HepG2 (cell line): ENCODE results near the gene RCE1. TPM values are rescaled to one million over a fixed set of nuclear protein-coding genes. Genes with fewer than 3 reads are reported as not detected.
A peak's percentile ranks its signal among the peaks of the same experiment; 100 is the strongest.

Experiments used
- ATAC-seq: fragments of 200-7000 bp; cut with Tn5 transposase; 3 replicates; pipeline ENCODE4 v1.9.1; 2020; ENCODE audit warnings: mild to moderate bottlenecking, moderate library complexity
- BruUV-seq: library from RNA; stranded (reverse); fragments of 400-500 nt; replicated peaks from 2 replicates; lab custom pipeline; 2021; lab: Mats Ljungman, UMichigan
- CTCF ChIA-PET: fragments of 300-600 bp; formaldehyde crosslinking; extraction: SDS; loops from one replicate; lab custom pipeline; 2021; ENCODE audit warnings: low total read pairs, inconsistent platforms, low intra/inter-chr PET ratio; lab: Yijun Ruan, JAX
- POLR2A ChIA-PET: fragments of 350-600 bp; sonication (Branson Sonifier 250); formaldehyde crosslinking; loops from one replicate; lab custom pipeline; 2020; ENCODE audit warnings: antibody characterized with exemption, inconsistent platforms; lab: Yijun Ruan, JAX
- DNase-seq: peaks from one replicate; pipeline ENCODE4 v3.0.0-alpha.2; 2015; ENCODE audit warnings: low spot score
- FAIRE-seq: peaks from 3 replicates; lab custom pipeline; 2011; peaks lifted over from hg19 to GRCh38; lab: Jason Lieb, UNC
- H2AFZ ChIP-seq: one replicate; pipeline ENCODE4 v1.6.1; 2011; ENCODE audit warnings: low read length, inconsistent platforms
- H3K27ac ChIP-seq: fragments of 300-600 bp; 3 replicates; pipeline ENCODE4 v1.8.0; 2011; ENCODE audit warnings: mixed run types, mild to moderate bottlenecking, mixed read lengths, low read length, inconsistent platforms; ENCODE audit not compliant: insufficient read depth; ENCODE audit errors: extremely low read length
- H3K27me3 ChIP-seq, 2 experiments: fragments of 200-600 bp in 1 of 2; 2 replicates in 1 of 2; 3 replicates in 1 of 2; pipeline versions ENCODE4 v1.6.0 to v1.8.0; 2011; ENCODE audit warnings: low read length in 2 of 2, mild to moderate bottlenecking in 2 of 2, moderate library complexity in 2 of 2, inconsistent platforms in 1 of 2; ENCODE audit not compliant: insufficient read depth in 2 of 2, control insufficient read depth in 1 of 2
- H3K36me3 ChIP-seq, 2 experiments: fragments of 200-600 bp in 1 of 2; replicated peaks in 1 of 2; 2 replicates in 1 of 2; 3 replicates in 1 of 2; pipeline versions ENCODE4 v1.5.1 to v1.8.0; 2011; ENCODE audit warnings: low read length in 2 of 2, inconsistent platforms in 1 of 2; ENCODE audit not compliant: insufficient read depth in 2 of 2, control insufficient read depth in 1 of 2
- H3K4me1 ChIP-seq: 2 replicates; pipeline ENCODE4 v1.5.1; 2012; ENCODE audit warnings: low read length, inconsistent platforms; ENCODE audit not compliant: insufficient read depth
- H3K4me2 ChIP-seq: 2 replicates; pipeline ENCODE4 v1.6.0; 2011; ENCODE audit warnings: low read depth, low read length, inconsistent platforms
- H3K4me3 ChIP-seq, 3 experiments: fragments of 200-600 bp in 1 of 3; sonication (generic), shearing (Covaris generic) in 1 of 3; replicated peaks in 1 of 3; 2 replicates each; pipeline ENCODE4 v1.5.1; 2011 to 2016; ENCODE audit warnings: low read length in 3 of 3, inconsistent platforms in 2 of 3, low read depth in 2 of 3, mild to moderate bottlenecking in 2 of 3, control low read depth in 1 of 3, mixed read lengths in 1 of 3; ENCODE audit not compliant: insufficient read depth in 1 of 3
- H3K79me2 ChIP-seq: one replicate; pipeline ENCODE4 v1.6.1; 2011; ENCODE audit warnings: low read length, inconsistent platforms; ENCODE audit not compliant: insufficient read depth
- H3K9ac ChIP-seq: 2 replicates; pipeline ENCODE4 v1.6.0; 2011; ENCODE audit warnings: mild to moderate bottlenecking, low read depth, low read length, inconsistent platforms; ENCODE audit not compliant: insufficient read depth
- H3K9me3 ChIP-seq: 2 replicates; pipeline ENCODE4 v1.5.1; 2012; ENCODE audit warnings: mild to moderate bottlenecking, low read length
- H4K20me1 ChIP-seq: 2 replicates; pipeline ENCODE4 v1.6.0; 2011; ENCODE audit warnings: inconsistent platforms, mild to moderate bottlenecking, low read length, moderate library complexity; ENCODE audit not compliant: insufficient read depth
- AGO2 ChIP-seq: fragments of 200-400 bp; formaldehyde crosslinking; optimal IDR thresholded peaks from 2 replicates; pipeline ENCODE3; 2017; ENCODE audit warnings: mild to moderate bottlenecking, low read depth, low read length, moderate library complexity
- CHCHD3 ChIP-seq: sonication (generic); formaldehyde crosslinking; IDR thresholded peaks from 2 replicates; pipeline ENCODE4 v1.8.0; 2022; ENCODE audit warnings: mild to moderate bottlenecking, missing genetic modification reagents, moderate library complexity
- DRAP1 ChIP-seq: IDR thresholded peaks from 2 replicates; pipeline ENCODE4 v1.6.1; 2016; ENCODE audit warnings: missing genetic modification reagents, missing compliant biosample characterization
- EHMT2 ChIP-seq: fragments of 200-600 bp; sonication (generic); IDR thresholded peaks from 2 replicates; pipeline ENCODE4 v1.7.0; 2017; ENCODE audit warnings: antibody characterized with exemption, low read depth, low read length, borderline replicate concordance
- JUNB ChIP-seq: sonication (generic); formaldehyde crosslinking; IDR thresholded peaks from 2 replicates; pipeline ENCODE4 v1.8.0; 2022; ENCODE audit warnings: missing genetic modification reagents, mild to moderate bottlenecking, borderline replicate concordance
- LCORL ChIP-seq, 2 experiments: fragments of 450-650 bp in 1 of 2; sonication (generic) in 1 of 2; formaldehyde crosslinking in 1 of 2; IDR thresholded peaks; 2 replicates each; pipeline versions ENCODE4 v1.5.0 to v1.6.1; 2017 to 2020; ENCODE audit warnings: antibody characterized with exemption in 1 of 2, missing genetic modification reagents in 1 of 2
- MLX ChIP-seq: IDR thresholded peaks from 2 replicates; pipeline ENCODE4 v1.6.1; 2016
- MNT ChIP-seq: fragments of 450-650 bp; IDR thresholded peaks from 2 replicates; pipeline ENCODE4 v1.6.1; 2016
- MTERF4 ChIP-seq: sonication (generic); formaldehyde crosslinking; IDR thresholded peaks from 2 replicates; pipeline ENCODE4 v1.8.0; 2023; ENCODE audit warnings: mild to moderate bottlenecking, missing genetic modification reagents
- NR1H2 ChIP-seq: sonication (generic); formaldehyde crosslinking; IDR thresholded peaks from 2 replicates; pipeline ENCODE4 v1.8.1; 2022; ENCODE audit warnings: low read depth, missing genetic modification reagents, borderline replicate concordance
- SIX1 ChIP-seq: sonication (generic); formaldehyde crosslinking; IDR thresholded peaks from 2 replicates; pipeline ENCODE4 v1.4.0; 2020; ENCODE audit warnings: missing genetic modification reagents, borderline replicate concordance
- SKI ChIP-seq: fragments of 450-650 bp; IDR thresholded peaks from one replicate; pipeline ENCODE4 v1.6.1; 2018; ENCODE audit warnings: mild to moderate bottlenecking; ENCODE audit not compliant: partially characterized antibody
- SMAD3 ChIP-seq: sonication (generic); formaldehyde crosslinking; IDR thresholded peaks from 2 replicates; pipeline ENCODE4 v1.4.0; 2020; ENCODE audit warnings: missing genetic modification reagents
- SMAD9 ChIP-seq: sonication (generic); formaldehyde crosslinking; IDR thresholded peaks from 2 replicates; pipeline ENCODE4 v1.5.1; 2020; ENCODE audit warnings: mild to moderate bottlenecking, missing genetic modification reagents
- TCF12 ChIP-seq, 2 experiments: fragments of 450-650 bp in 1 of 2; sonication (generic) in 1 of 2; formaldehyde crosslinking in 1 of 2; IDR thresholded peaks; 2 replicates each; pipeline versions ENCODE4 v1.6.1 to v1.8.0; 2017 to 2022; ENCODE audit warnings: antibody characterized with exemption in 1 of 2, mild to moderate bottlenecking in 1 of 2, missing genetic modification reagents in 1 of 2, moderate library complexity in 1 of 2
- ZNF256 ChIP-seq: sonication (generic); formaldehyde crosslinking; conservative IDR thresholded peaks from 2 replicates; pipeline ENCODE4 v1.4.0; 2020; ENCODE audit warnings: missing genetic modification reagents
- ZNF335 ChIP-seq: sonication (generic); formaldehyde crosslinking; IDR thresholded peaks from 2 replicates; pipeline ENCODE4 v1.4.0; 2020; ENCODE audit warnings: missing genetic modification reagents
- ZNF556 ChIP-seq: sonication (generic); formaldehyde crosslinking; IDR thresholded peaks from 2 replicates; pipeline ENCODE4 v1.4.0; 2020; ENCODE audit warnings: mild to moderate bottlenecking, missing genetic modification reagents, borderline replicate concordance
- ZNF562 ChIP-seq: sonication (generic); formaldehyde crosslinking; IDR thresholded peaks from 2 replicates; pipeline ENCODE4 v1.8.0; 2022; ENCODE audit warnings: missing genetic modification reagents, borderline replicate concordance
- WGBS: methylation state at CpG from one replicate; pipeline ENCODE4 v1.1.6; 2017; ENCODE audit warnings: low lambda C conversion rate; 5-methylcytosine and 5-hydroxymethylcytosine counted together
- in situ Hi-C: cut with HindIII; loops from 2 replicates; pipeline ENCODE4 v1.10.0; 2017; ENCODE audit warnings: low pct_unique_long_range_greater_than_20kb; ENCODE audit not compliant: extremely low pct_ligation_motif_present
- intact Hi-C: fragments of 100-400 bp; cut with micrococcal nuclease; formaldehyde crosslinking; loops from one replicate; pipeline ENCODE4 v1.10.0; 2022; ENCODE audit not compliant: unreplicated experiment
- polyA plus RNA-seq, 8 experiments: library from polyadenylated mRNA; depleted of rRNA in 3 of 8; stranded (reverse) in 7 of 8; unstranded in 1 of 8; fragments of >200 nt; fragmentation: Illumina TruSeq in 4 of 8; extraction: Trizol in 4 of 8; gene quantifications; 2 replicates each; pipeline versions ENCODE4 v1.2.1 to v1.2.3, GENCODE V29; 2011 to 2016; ENCODE audit warnings: low read depth in 4 of 8, missing spikeins in 1 of 8, mixed read lengths in 1 of 8; ENCODE audit not compliant: insufficient read depth in 1 of 8
- total RNA-seq, 5 experiments: library from RNA; depleted of rRNA; stranded (reverse); fragments of >200 nt; fragmentation: Illumina TruSeq; extraction: Trizol; gene quantifications; 2 replicates each; pipeline ENCODE4 v1.2.3, GENCODE V29; 2016; ENCODE audit warnings: low read depth in 1 of 5

Gene RCE1
- total and polyA plus RNA-seq, 2 of the 13 experiments (the other 11 are each of a cell fraction or from before 2014, with no cell fraction given): 22.2 to 22.4 TPM

- no peak for TF ChIP-seq MTERF4 (CRISPR knock-in tag)
- TF ChIP-seq ZNF256 (CRISPR knock-in tag): no peak
- TF ChIP-seq DRAP1: no peak
These were observed 40.0 kb downstream of the RCE1 start (continued) for GRCh38 chr11:66883016-66883965.

GRCh38 chr11:66884443-66884842 is 41.2 kb downstream of the RCE1 start:
- no peaks in the 10 kb centered on the region for H3K27me3 ChIP-seq
- H3K79me2 ChIP-seq: peaks cover 29% of the 10 kb centered on the region
- H3K4me1 ChIP-seq: peaks cover 30% of the 10 kb centered on the region
- peak; percentile 41 for ATAC-seq
- 80% methylated on average over 4 of the region's 4 CpGs for WGBS
- intact Hi-C loops (loop anchor here (2.0 kb wide), 1 partner anchor 92 kb away; no protein-coding TSS in a partner anchor), in situ Hi-C loops (no loop called here)
- no peak overlapping the region for H3K4me2 ChIP-seq
- no peak overlapping the region for H3K9ac ChIP-seq
- H3K4me3 ChIP-seq: no peak overlapping the region
- no peak overlapping the region for H2AFZ ChIP-seq
- no peak overlapping the region for H3K27ac ChIP-seq
- DNase-seq: peak; percentile 33
- no TSS peak for BruUV-seq
- no peak for FAIRE-seq
- H3K9me3 ChIP-seq: no peaks in the 10 kb centered on the region
- ChIA-PET POLR2A (interaction anchor here (1.4 kb wide), 1 partner anchor 22 kb away, joined by 3 read pairs; no protein-coding TSS in a partner anchor), CTCF (no interaction called here)
- H4K20me1 ChIP-seq: peaks cover 23% of the 10 kb centered on the region; the same call in 1 of the 2 replicates
- peaks cover 2 to 22% of the 10 kb centered on the region in 2 experiments; a peak in 3 of 5 replicates for H3K36me3 ChIP-seq
- TF ChIP-seq EHMT2 (no peak), TCF12 (IDR thresholded peaks at IDR 0.05) (no peak), TCF12 (CRISPR knock-in tag; IDR thresholded peaks at IDR 0.05) (no peak), ZNF335 (no peak), NR1H2 (CRISPR knock-in tag) (no peak), SMAD9 (CRISPR knock-in tag) (no peak), MLX (CRISPR knock-in tag) (no peak), SKI (peak; percentile 98), SMAD3 (CRISPR knock-in tag) (no peak), MNT (no peak), SIX1 (CRISPR knock-in tag) (no peak), ZNF562 (CRISPR knock-in tag) (no peak), ZNF556 (CRISPR knock-in tag) (peak; percentile 17; the same call in 1 of the 2 replicates), JUNB (CRISPR knock-in tag) (no peak), LCORL (IDR thresholded peaks at IDR 0.05) (no peak), LCORL (CRISPR knock-in tag; IDR thresholded peaks at IDR 0.05) (peak; percentile 76), CHCHD3 (CRISPR knock-in tag) (no peak), AGO2 (no peak)
